K562 (cell line): ENCODE results near the gene LAMA3. TPM values are rescaled to one million over a fixed set of nuclear protein-coding genes. Genes with fewer than 3 reads are reported as not detected.

Experiments used
- ATAC-seq: fragments of 200-7000 bp; cut with Tn5 transposase; 3 replicates; pipeline ENCODE4 v1.9.1; 2020; ENCODE audit warnings: moderate library complexity
- BruUV-seq: library from RNA; stranded (reverse); fragments of 400-500 nt; replicated peaks from 2 replicates; lab custom pipeline; 2021; lab: Mats Ljungman, UMichigan
- CTCF ChIA-PET: fragments of 300-600 bp; formaldehyde crosslinking; extraction: SDS; loops from one replicate; lab custom pipeline; 2021; ENCODE audit warnings: low intra/inter-chr PET ratio; lab: Yijun Ruan, JAX
- POLR2A ChIA-PET: fragments of 300-600, 350-650 bp; sonication (Branson Sonifier 250); formaldehyde crosslinking; extraction: SDS; loops from one replicate; lab custom pipeline; 2021; ENCODE audit warnings: antibody characterized with exemption, inconsistent platforms; lab: Yijun Ruan, JAX
- DNase-seq, 4 experiments: peaks; one replicate each; pipeline versions ENCODE4 v3.0.0 to v3.0.0-alpha.2; 2011 to 2018; ENCODE audit warnings: low spot score in 3 of 4, mixed read lengths in 3 of 4; ENCODE audit errors: extremely low read depth in 1 of 4
- FAIRE-seq: peaks from 2 replicates; lab custom pipeline; 2011; peaks lifted over from hg19 to GRCh38; lab: Jason Lieb, UNC
- H2AFZ ChIP-seq: 2 replicates; pipeline ENCODE4 v1.6.0; 2011; ENCODE audit warnings: low read depth, low read length, control low read depth, inconsistent platforms
- H3K27ac ChIP-seq: fragments of 200-600 bp; 3 replicates; pipeline ENCODE4 v1.8.0; 2011; ENCODE audit warnings: low read depth, mild to moderate bottlenecking, control low read depth, inconsistent platforms, low read length, moderate library complexity, mixed read lengths; ENCODE audit errors: extremely low read depth
- H3K27me3 ChIP-seq, 2 experiments: fragments of 300-600 bp in 1 of 2; 2 replicates in 1 of 2; 3 replicates in 1 of 2; pipeline versions ENCODE4 v1.6.0 to v1.8.0; 2011; ENCODE audit warnings: inconsistent platforms in 2 of 2, low read length in 2 of 2, mild to moderate bottlenecking in 1 of 2, mixed read lengths in 1 of 2, moderate library complexity in 1 of 2; ENCODE audit not compliant: control insufficient read depth in 2 of 2, insufficient read depth in 2 of 2
- H3K36me3 ChIP-seq: fragments of 300-600 bp; 3 replicates; pipeline ENCODE4 v1.8.0; 2011; ENCODE audit warnings: mild to moderate bottlenecking, low read length, inconsistent platforms; ENCODE audit not compliant: control insufficient read depth, insufficient read depth
- H3K4me1 ChIP-seq, 2 experiments: fragments of 200-600 bp in 1 of 2; replicated peaks in 1 of 2; 2 replicates in 1 of 2; 3 replicates in 1 of 2; pipeline versions ENCODE4 v1.5.1 to v1.8.0; 2011; ENCODE audit warnings: inconsistent platforms in 2 of 2, low read length in 2 of 2, mild to moderate bottlenecking in 1 of 2, mixed read lengths in 1 of 2, moderate library complexity in 1 of 2; ENCODE audit not compliant: control insufficient read depth in 2 of 2, insufficient read depth in 2 of 2
- H3K4me2 ChIP-seq: 2 replicates; pipeline ENCODE4 v1.6.1; 2011; ENCODE audit warnings: low read length, control low read depth, inconsistent platforms, mixed read lengths; ENCODE audit not compliant: insufficient read depth
- H3K4me3 ChIP-seq: fragments of 200-600 bp; sonication (generic), shearing (Covaris generic); 2 replicates; pipeline ENCODE4 v1.5.1; 2016; ENCODE audit warnings: control low read depth, inconsistent platforms
- H3K79me2 ChIP-seq: fragments of 200-600 bp; 3 replicates; pipeline ENCODE4 v1.8.0; 2011; ENCODE audit warnings: low read length, inconsistent platforms; ENCODE audit not compliant: control insufficient read depth, insufficient read depth
- H3K9ac ChIP-seq, 2 experiments: 2 replicates each; pipeline versions ENCODE4 v1.6.0 to v1.6.1; 2011; ENCODE audit warnings: low read depth in 2 of 2, low read length in 2 of 2, control low read depth in 1 of 2, inconsistent platforms in 1 of 2, mild to moderate bottlenecking in 1 of 2, mixed read lengths in 1 of 2; ENCODE audit not compliant: insufficient read depth in 1 of 2
- H3K9me1 ChIP-seq: one replicate; pipeline ENCODE4 v1.6.0; 2011; ENCODE audit warnings: inconsistent platforms, mild to moderate bottlenecking, low read length, moderate library complexity; ENCODE audit not compliant: control insufficient read depth, insufficient read depth
- H3K9me3 ChIP-seq: replicated peaks from 2 replicates; pipeline ENCODE4 v1.5.1; 2011; ENCODE audit warnings: low read depth, low read length, inconsistent platforms; ENCODE audit not compliant: control insufficient read depth, insufficient read depth
- H4K20me1 ChIP-seq: replicated peaks from 2 replicates; pipeline ENCODE4 v1.6.1; 2011; ENCODE audit warnings: low read length, inconsistent platforms, mixed read lengths; ENCODE audit not compliant: control insufficient read depth, insufficient read depth
- DPF2 ChIP-seq: fragments of 450-650 bp; IDR thresholded peaks from 2 replicates; pipeline ENCODE4 v1.6.1; 2016
- FOXO4 ChIP-seq: fragments of 450-650 bp; formaldehyde crosslinking; IDR thresholded peaks from 2 replicates; pipeline ENCODE4 v1.4.0; 2020; ENCODE audit warnings: mild to moderate bottlenecking, moderate library complexity
- MAFG ChIP-seq: fragments of 450-650 bp; conservative IDR thresholded peaks from 2 replicates; pipeline ENCODE4 v1.6.1; 2016; ENCODE audit warnings: missing genetic modification characterization, missing compliant biosample characterization
- NFE2 ChIP-seq: IDR thresholded peaks from 2 replicates; pipeline ENCODE4 v1.6.1; 2014; ENCODE audit warnings: antibody characterized with exemption, low read depth
- SRSF1 ChIP-seq: fragments of 200-400 bp; formaldehyde crosslinking; IDR thresholded peaks from 2 replicates; pipeline ENCODE4 v1.6.1; 2017; ENCODE audit warnings: mild to moderate bottlenecking, low read depth, low read length, moderate library complexity
- ZFP36 ChIP-seq: fragments of 150-350 bp; IDR thresholded peaks from 2 replicates; pipeline ENCODE4 v1.6.1; 2018; ENCODE audit warnings: low read length, low read depth; ENCODE audit not compliant: partially characterized antibody
- ZNF551 ChIP-seq: fragments of 250-450 bp; sonication (Bioruptor Pico); IDR thresholded peaks from 2 replicates; pipeline ENCODE4 v1.5.0; 2021; ENCODE audit warnings: mild to moderate bottlenecking, moderate library complexity
- ZNF583 ChIP-seq: fragments of 250-450 bp; sonication (Bioruptor Pico); IDR thresholded peaks from 2 replicates; pipeline ENCODE4 v1.4.0; 2020
- WGBS: fragments of 100-300 bp; shearing (Covaris generic); methylation state at CpG from one replicate; pipeline ENCODE4 v1.1.6; 2016; ENCODE audit warnings: low coverage, mixed read lengths; ENCODE audit not compliant: insufficient coverage; ENCODE audit errors: missing lambda C conversion rate; 5-methylcytosine and 5-hydroxymethylcytosine counted together
- in situ Hi-C: fragments of 300-500 bp; cut with MboI; formaldehyde crosslinking; loops from 4 replicates; pipeline ENCODE4 v1.15.0; 2018; ENCODE audit warnings: inconsistent platforms, mixed read lengths
- intact Hi-C: fragments of 100-400 bp; cut with micrococcal nuclease; formaldehyde crosslinking; loops from 2 replicates; pipeline ENCODE4 v1.14.2; 2022
- polyA plus RNA-seq, 8 experiments: library from polyadenylated mRNA; depleted of rRNA in 4 of 8; stranded (reverse) in 5 of 8; unstranded in 3 of 8; fragments of >200 nt; fragmentation: Nextera tagmentation in 2 of 8; fragmentation: Illumina TruSeq in 1 of 8; extraction: Ambion mirVana in 2 of 8; extraction: Trizol in 1 of 8; gene quantifications; 2 replicates each; pipeline versions ENCODE4 v1.2.1 to v1.2.3, GENCODE V29; 2011 to 2014; ENCODE audit warnings: inconsistent platforms in 1 of 8, missing spikeins in 1 of 8
- total RNA-seq, 7 experiments: library from RNA; depleted of rRNA in 6 of 7; stranded (reverse); fragments of >200 nt in 6 of 7; fragmentation: Illumina TruSeq in 2 of 7; extraction: Trizol in 2 of 7; gene quantifications; 2 replicates each; pipeline versions ENCODE4 v1.2.1 to v1.2.3, GENCODE V29; 2011 to 2021; ENCODE audit warnings: low replicate concordance in 1 of 7

Gene LAMA3
- total and polyA plus RNA-seq, 9 of the 15 experiments (the other 6 are each of a cell fraction or from before 2014, with no cell fraction given), result 0.07 TPM; not detected in 8

DNA sequence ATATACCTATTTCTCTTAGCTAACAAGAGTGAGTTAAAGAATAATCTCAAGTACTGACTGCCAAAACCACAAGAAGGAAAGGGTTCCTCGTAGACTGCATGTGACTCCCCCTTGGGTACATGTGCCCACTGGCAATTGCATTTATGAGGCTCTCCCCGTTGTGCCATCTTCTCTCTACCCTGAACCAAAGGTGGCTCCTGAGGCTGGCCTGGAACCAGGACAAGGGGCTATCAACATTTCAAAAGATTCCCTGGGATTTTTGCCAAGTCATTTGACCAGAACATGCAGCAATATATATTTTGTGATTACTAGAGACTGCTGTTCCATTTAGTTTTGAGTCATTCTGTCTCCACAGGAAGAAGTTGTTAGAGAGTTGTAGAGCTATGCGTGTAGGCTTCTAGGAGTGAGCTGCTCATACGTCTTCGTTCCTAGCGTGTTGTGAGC lies 45.8 kb downstream of the LAMA3 start:
- WGBS, result 0% methylated on average over 6 of the region's 6 CpGs
- no peak for FAIRE-seq
- CTCF ChIA-PET, result no interaction called here
- intact Hi-C loops, result no loop called here
- Histone ChIP-seq H3K4me3 (no peak overlapping the region), H3K9me3 (no peaks in the 10 kb centered on the region), H3K27me3 (peaks cover 9 to 39% of the 10 kb centered on the region in 2 experiments; a peak in 4 of 5 replicates), H3K9ac (no peak overlapping the region), H3K9me1 (no peaks in the 10 kb centered on the region), H2AFZ (no peak overlapping the region), H3K79me2 (no peaks in the 10 kb centered on the region), H3K4me1 (no peaks in the 10 kb centered on the region), H4K20me1 (peaks cover 3% of the 10 kb centered on the region; the same call in 1 of the 2 replicates), H3K4me2 (no peak overlapping the region), H3K36me3 (no peaks in the 10 kb centered on the region), H3K27ac (no peak overlapping the region)
- DNase-seq, result no peak
- in situ Hi-C loops, result no loop called here
- TF ChIP-seq FOXO4 (CRISPR knock-in tag) (no peak), ZFP36 (no peak), MAFG (tag) (peak; percentile 71), ZNF551 (CRISPR knock-in tag) (no peak), SRSF1 (no peak), ZNF583 (CRISPR knock-in tag) (no peak), NFE2 (0 out of 2 replicates have a peak, but pooled peaks have one; percentile 35), DPF2 (no peak)
- no TSS peak for BruUV-seq
- POLR2A ChIA-PET, result no interaction called here
- no peak for ATAC-seq
